Uterus (tissue), 4 donors: Measurements from ENCODE around the gene SPRED3. TPM values are rescaled to one million over a fixed set of nuclear protein-coding genes. Genes with fewer than 3 reads are reported as not detected.

Source experiments
- DNase-seq, 2 donors: peaks; one replicate each; pipeline ENCODE4 v3.0.0-alpha.2; 2019 to 2020
- H3K27ac ChIP-seq, 2 donors: fragments of 200-600 bp; sonication (generic); 1 replicate in 1 of 2; 2 replicates in 1 of 2; pipeline ENCODE4 v1.5.1; 2016 to 2018
- H3K27me3 ChIP-seq, 2 donors: fragments of 200-600 bp; sonication (generic); one replicate each; pipeline ENCODE4 v1.5.1; 2018 to 2019; ENCODE audit warnings: control low read depth in 1 of 2
- H3K36me3 ChIP-seq, 2 donors: fragments of 200-600 bp; sonication (generic); one replicate each; pipeline ENCODE4 v1.5.1; 2019; ENCODE audit warnings: control low read depth in 1 of 2
- H3K4me1 ChIP-seq, 2 donors: fragments of 200-600 bp; sonication (generic); one replicate each; pipeline ENCODE4 v1.5.1; 2018 to 2019; ENCODE audit warnings: control low read depth in 1 of 2
- H3K4me3 ChIP-seq, 2 donors: fragments of 200-600 bp; sonication (generic); 1 replicate in 1 of 2; 2 replicates in 1 of 2; pipeline ENCODE4 v1.5.1; 2018 to 2019; ENCODE audit warnings: mild to moderate bottlenecking in 1 of 2
- H3K9me3 ChIP-seq, 2 donors: fragments of 200-600 bp; sonication (generic); one replicate each; pipeline ENCODE4 v1.5.1; 2019; ENCODE audit warnings: control low read depth in 1 of 2
- POLR2A ChIP-seq, 2 donors: fragments of 450-650 bp; IDR thresholded peaks; one replicate each; pipeline ENCODE4 v1.6.1; 2016; ENCODE audit warnings: antibody characterized with exemption in 2 of 2, mild to moderate bottlenecking in 1 of 2, moderate library complexity in 1 of 2
- intact Hi-C: fragments of 100-400 bp; cut with DNase I; formaldehyde crosslinking; loops from one replicate; pipeline ENCODE4 v1.15.1; 2023; ENCODE audit warnings: low total_unique reads
- total RNA-seq, 4 donors: library from RNA; depleted of rRNA in 3 of 4; stranded (reverse); fragments of >200 nt in 3 of 4; gene quantifications; one replicate each; pipeline versions ENCODE4 v1.1.0 to v1.2.4, GENCODE V29; 2014 to 2023
- TF ChIP-seq, protein P1 (sequence below), 4 experiments: fragments of 200-600 bp in 2 of 4; fragments of 450-650 bp in 2 of 4; sonication (generic) in 2 of 4; IDR thresholded peaks; one replicate each; pipeline ENCODE4 v1.5.1; 2016 to 2019; ENCODE audit warnings: antibody characterized with exemption in 4 of 4, mild to moderate bottlenecking in 2 of 4, moderate library complexity in 1 of 4
- donor health status: DM: yes; HTN: yes; CAD: no.

Gene SPRED3
- total RNA-seq, 4 donors from 2014 or later = 0.88 to 5.7 TPM; not detected in 2

DNA sequence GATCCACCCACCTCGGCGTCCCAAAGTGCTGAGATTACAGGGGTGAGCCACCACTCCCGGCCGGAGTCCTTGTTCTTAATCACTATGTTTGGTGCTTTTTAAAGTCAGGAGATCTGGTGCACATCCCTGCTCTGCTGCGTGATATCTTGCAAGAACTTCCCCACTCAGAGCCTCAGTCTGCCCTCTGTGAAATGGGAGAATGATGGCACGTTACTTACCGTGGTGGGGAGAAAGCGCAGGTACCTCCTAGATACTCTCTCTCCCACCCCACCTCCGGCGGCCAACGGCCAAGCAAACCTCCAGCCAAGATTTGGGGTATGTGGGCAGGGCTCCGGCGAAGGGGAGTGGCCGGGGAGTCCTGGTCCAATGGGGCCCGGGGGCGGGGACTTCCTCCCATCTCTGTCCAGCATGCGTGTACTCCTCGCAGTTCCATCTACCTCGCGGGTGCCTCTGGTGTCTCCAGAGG is 44.8 kb downstream of the SPRED3 start, which contains the start of gene RYR1:
Gene RYR1, plus strand, starts transcription at position 424 of the 466 bp plus-strand sequence. CDS start 139 bp downstream, outside the sequence.
- peaks cover 0 to 21% of the 10 kb centered on the region in 2 donors for H3K27me3 ChIP-seq
- no peak within 1 kb of the TSS for H3K4me3 ChIP-seq
- no peaks in the 10 kb centered on the region for H3K4me1 ChIP-seq
- TF ChIP-seq POLR2A (IDR thresholded peaks at IDR 0.05) = no peak
- TF ChIP-seq, protein P1, sequence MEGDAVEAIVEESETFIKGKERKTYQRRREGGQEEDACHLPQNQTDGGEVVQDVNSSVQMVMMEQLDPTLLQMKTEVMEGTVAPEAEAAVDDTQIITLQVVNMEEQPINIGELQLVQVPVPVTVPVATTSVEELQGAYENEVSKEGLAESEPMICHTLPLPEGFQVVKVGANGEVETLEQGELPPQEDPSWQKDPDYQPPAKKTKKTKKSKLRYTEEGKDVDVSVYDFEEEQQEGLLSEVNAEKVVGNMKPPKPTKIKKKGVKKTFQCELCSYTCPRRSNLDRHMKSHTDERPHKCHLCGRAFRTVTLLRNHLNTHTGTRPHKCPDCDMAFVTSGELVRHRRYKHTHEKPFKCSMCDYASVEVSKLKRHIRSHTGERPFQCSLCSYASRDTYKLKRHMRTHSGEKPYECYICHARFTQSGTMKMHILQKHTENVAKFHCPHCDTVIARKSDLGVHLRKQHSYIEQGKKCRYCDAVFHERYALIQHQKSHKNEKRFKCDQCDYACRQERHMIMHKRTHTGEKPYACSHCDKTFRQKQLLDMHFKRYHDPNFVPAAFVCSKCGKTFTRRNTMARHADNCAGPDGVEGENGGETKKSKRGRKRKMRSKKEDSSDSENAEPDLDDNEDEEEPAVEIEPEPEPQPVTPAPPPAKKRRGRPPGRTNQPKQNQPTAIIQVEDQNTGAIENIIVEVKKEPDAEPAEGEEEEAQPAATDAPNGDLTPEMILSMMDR (IDR thresholded peaks at IDR 0.05) = no peak
- DNase-seq = no peak
- no peaks in the 10 kb centered on the region for H3K36me3 ChIP-seq
- no peak within 1 kb of the TSS for H3K27ac ChIP-seq
- no peaks in the 10 kb centered on the region for H3K9me3 ChIP-seq
- intact Hi-C loops = no loop called here

DNA sequence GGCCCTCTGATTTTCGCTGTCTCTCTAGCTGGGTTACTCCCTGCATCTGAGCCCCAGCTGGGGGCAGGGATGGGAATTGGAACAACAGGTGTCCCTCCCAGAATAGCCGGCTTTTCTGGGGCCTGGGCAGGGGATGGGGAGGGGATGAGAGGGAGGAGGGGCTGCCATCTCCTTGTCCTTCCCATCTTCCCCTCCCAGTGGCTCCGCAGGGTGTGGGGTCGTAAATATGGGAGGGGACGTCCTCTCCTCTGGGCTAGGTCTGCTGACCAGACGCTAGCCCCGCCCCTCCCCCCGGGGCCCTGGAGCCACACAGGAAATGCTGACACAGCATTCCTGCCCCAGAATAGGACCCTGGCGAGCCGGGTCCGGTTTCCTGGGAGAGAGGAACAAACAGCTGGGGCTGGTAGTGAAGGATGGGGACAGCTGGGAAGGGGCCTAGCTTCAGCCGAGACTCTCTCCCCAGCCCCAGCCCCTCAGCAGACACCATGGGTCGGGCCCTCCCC is 46.1 kb downstream of the SPRED3 start:
- no peak for DNase-seq
- Histone ChIP-seq H3K27ac (no peak overlapping the region), H3K27me3 (peaks cover 0 to 21% of the 10 kb centered on the region in 2 donors), H3K36me3 (no peaks in the 10 kb centered on the region), H3K4me3 (no peak overlapping the region), H3K9me3 (no peaks in the 10 kb centered on the region), H3K4me1 (no peaks in the 10 kb centered on the region)
- intact Hi-C loops = no loop called here
- TF ChIP-seq POLR2A (IDR thresholded peaks at IDR 0.05) = no peak
- TF ChIP-seq, protein P1 (IDR thresholded peaks at IDR 0.05) = no peak

DNA sequence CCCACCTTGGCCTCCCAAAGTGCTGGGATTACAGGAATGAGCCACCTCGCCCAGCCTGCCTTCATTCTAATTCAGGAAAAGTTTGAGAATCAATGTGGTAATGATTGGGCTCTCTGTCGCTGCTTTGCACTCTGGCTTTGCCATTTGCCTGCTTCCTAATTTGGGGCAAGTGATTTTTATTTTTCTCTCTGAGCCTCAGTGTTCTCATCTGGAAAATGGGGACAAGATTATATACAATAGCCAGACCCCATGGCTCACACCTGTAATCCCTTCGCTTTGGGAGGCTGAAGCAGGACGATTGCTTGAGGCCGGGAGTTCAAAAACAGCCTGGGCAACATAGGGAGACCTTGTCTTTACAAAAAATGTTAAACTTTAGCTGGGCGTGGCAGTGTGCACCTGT is 48.8 kb downstream of the SPRED3 start:
- peaks cover 0 to 21% of the 10 kb centered on the region in 2 donors for H3K27me3 ChIP-seq
- H3K36me3 ChIP-seq = no peaks in the 10 kb centered on the region
- no peak overlapping the region for H3K4me3 ChIP-seq
- no peak overlapping the region for H3K27ac ChIP-seq
- DNase-seq = no peak
- TF ChIP-seq POLR2A (IDR thresholded peaks at IDR 0.05) = no peak
- TF ChIP-seq, protein P1 (IDR thresholded peaks at IDR 0.05) = no peak
- H3K4me1 ChIP-seq = no peaks in the 10 kb centered on the region
- H3K9me3 ChIP-seq = no peaks in the 10 kb centered on the region
- intact Hi-C loops = no loop called here

DNA sequence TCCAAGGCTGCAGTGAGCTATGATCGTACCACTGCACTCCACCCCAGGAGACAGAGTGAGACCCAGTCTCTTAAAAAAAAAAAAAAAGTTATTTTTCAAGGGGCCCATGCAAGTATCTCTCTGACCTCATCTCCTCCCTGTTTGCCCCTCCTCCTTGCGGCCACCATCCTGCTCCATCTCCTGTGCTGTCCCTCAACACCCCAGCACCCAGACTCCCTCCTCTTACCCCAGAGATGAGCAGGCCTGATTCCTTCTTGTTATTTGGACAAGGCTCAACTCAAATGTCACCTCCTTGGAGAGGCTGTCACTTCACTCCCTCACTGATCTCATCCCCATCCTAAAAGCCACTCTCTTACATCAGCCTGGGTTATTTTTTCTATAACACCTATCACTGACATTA is 49.4 kb downstream of the SPRED3 start:
- Histone ChIP-seq H3K27me3 (peaks cover 0 to 21% of the 10 kb centered on the region in 2 donors), H3K4me3 (no peak overlapping the region), H3K9me3 (no peaks in the 10 kb centered on the region), H3K36me3 (no peaks in the 10 kb centered on the region), H3K4me1 (no peaks in the 10 kb centered on the region), H3K27ac (no peak overlapping the region)
- intact Hi-C loops = no loop called here
- DNase-seq = no peak
- TF ChIP-seq, protein P1 (IDR thresholded peaks at IDR 0.05) = no peak
- no peak for TF ChIP-seq POLR2A (IDR thresholded peaks at IDR 0.05)

DNA sequence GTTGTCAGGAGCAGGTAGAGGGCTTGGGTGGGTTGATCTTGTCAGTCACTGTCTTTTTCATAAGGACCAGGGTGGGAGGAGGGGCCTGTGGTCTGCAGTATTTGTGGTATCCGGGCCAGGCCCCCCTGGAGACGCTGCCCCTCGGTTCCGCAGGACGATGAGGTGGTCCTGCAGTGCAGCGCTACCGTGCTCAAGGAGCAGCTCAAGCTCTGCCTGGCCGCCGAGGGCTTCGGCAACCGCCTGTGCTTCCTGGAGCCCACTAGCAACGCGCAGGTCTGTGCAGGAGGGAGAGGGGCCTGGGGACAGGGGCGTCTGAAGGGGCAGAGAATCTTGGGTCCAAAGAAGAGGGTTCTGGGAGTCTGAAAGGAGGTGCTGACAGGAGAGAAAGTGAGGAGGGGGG is 52.1 kb downstream of the SPRED3 start:
- Histone ChIP-seq H3K27ac (no peak overlapping the region), H3K36me3 (no peaks in the 10 kb centered on the region), H3K4me3 (no peak overlapping the region), H3K4me1 (no peaks in the 10 kb centered on the region), H3K27me3 (no peaks in the 10 kb centered on the region), H3K9me3 (no peaks in the 10 kb centered on the region)
- TF ChIP-seq, protein P1 (IDR thresholded peaks at IDR 0.05) = no peak
- TF ChIP-seq POLR2A (IDR thresholded peaks at IDR 0.05) = no peak
- intact Hi-C loops = no loop called here
- no peak for DNase-seq
